ENCODE results near the gene DIPK1C. TPM values are rescaled to one million over a fixed set of nuclear protein-coding genes. Genes with fewer than 3 reads are reported as not detected.
A peak's percentile ranks its signal among the peaks of the same experiment; 100 is the strongest.

Gene DIPK1C
- total and polyA plus RNA-seq, 5 experiments from 2014 or later = 0.11 to 0.58 (median 0.13) TPM; not detected in 2

GRCh38 chr18:74425876-74426275 is 31.2 kb downstream of the DIPK1C start:
- Mint-ChIP-seq H3K27ac (peak overlapping the region in 4 of 10 donors; percentile 46 to 86 (median 52)), H3K36me3 (no peaks in the 10 kb centered on the region), H3K27me3 (no peaks in the 10 kb centered on the region), H3K4me1 (peaks cover 0 to 17% (median 11%) of the 10 kb centered on the region in 4 donors), H3K4me3 (no peak overlapping the region), H3K9me3 (peaks cover 0 to 5% (median 0%) of the 10 kb centered on the region in 9 donors)
- ATAC-seq (no peak), DNase-seq (no peak)
- POLR2A ChIA-PET = no interaction called here

GRCh38 chr18:74425161-74425560 is 31.9 kb downstream of the DIPK1C start:
- peaks cover 0 to 17% (median 11%) of the 10 kb centered on the region in 4 donors for H3K4me1 Mint-ChIP-seq
- no peaks in the 10 kb centered on the region for H3K27me3 Mint-ChIP-seq
- DNase-seq (no peak), ATAC-seq (no peak)
- no peaks in the 10 kb centered on the region for H3K36me3 Mint-ChIP-seq
- POLR2A ChIA-PET = no interaction called here
- peaks cover 0 to 5% (median 0%) of the 10 kb centered on the region in 9 donors for H3K9me3 Mint-ChIP-seq
- H3K27ac Mint-ChIP-seq = peak overlapping the region in 4 of 10 donors; percentile 23 to 59 (median 53)
- no peak overlapping the region for H3K4me3 Mint-ChIP-seq

DNA sequence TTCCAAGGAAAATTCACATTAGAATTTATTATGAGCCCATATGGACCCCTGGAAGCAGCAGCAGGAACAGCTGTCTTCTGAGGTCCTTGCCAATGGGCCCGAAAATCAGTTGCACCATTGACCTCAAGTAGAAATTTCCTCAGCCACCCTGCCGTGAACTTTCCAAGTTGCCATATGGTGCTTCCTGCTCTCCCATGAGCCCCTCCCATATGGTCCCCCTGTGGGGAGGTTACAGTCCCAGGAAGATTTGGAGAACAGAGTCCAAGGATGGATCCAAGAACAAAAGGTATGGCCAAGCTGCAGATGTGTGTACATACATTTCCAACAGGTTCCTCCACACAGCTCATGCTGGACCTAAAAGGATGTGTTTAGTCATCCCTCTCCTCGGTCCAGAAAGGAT is 34.6 kb downstream of the DIPK1C start:
- no peak overlapping the region for H3K4me3 Mint-ChIP-seq

DNA sequence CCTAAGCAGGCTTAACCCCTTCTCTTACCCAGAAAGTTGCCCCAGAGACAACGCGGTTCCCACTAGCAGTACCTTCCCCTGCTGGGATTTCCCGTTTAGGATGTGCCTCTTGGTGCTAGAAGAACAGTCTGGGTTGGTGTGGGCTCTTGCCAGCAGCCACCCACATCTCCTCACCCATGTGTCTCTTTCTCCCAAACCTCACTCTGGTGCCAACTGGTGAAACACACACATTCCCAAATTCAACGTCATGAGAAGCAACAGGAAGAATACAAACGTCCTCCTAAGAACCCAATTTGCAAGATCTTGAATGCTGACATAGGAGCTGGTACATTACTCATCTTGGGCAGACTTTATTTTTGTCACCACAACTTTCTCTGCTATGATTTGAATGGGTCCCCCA is 36.2 kb downstream of the DIPK1C start:
- Mint-ChIP-seq H3K4me1 (peaks cover 0 to 12% (median 6%) of the 10 kb centered on the region in 4 donors), H3K27ac (peak overlapping the region in 1 of 10 donors; percentile 22), H3K27me3 (no peaks in the 10 kb centered on the region), H3K36me3 (no peaks in the 10 kb centered on the region), H3K4me3 (no peak overlapping the region), H3K9me3 (peaks cover 0 to 4% (median 0%) of the 10 kb centered on the region in 9 donors)
- POLR2A ChIA-PET = no interaction called here
- ATAC-seq (no peak), DNase-seq (no peak)

More for the DNA sequence above, 34.6 kb downstream of the DIPK1C start:
- Mint-ChIP-seq H3K4me1 (peaks cover 0 to 20% (median 7%) of the 10 kb centered on the region in 4 donors), H3K9me3 (peaks cover 0 to 5% (median 0%) of the 10 kb centered on the region in 9 donors), H3K36me3 (no peaks in the 10 kb centered on the region), H3K27ac (peak overlapping the region in 1 of 10 donors; percentile 40), H3K27me3 (no peaks in the 10 kb centered on the region)
- no peak for DNase-seq
- ATAC-seq = no peak
- POLR2A ChIA-PET = interaction anchor here (0.6 kb wide), 1 partner anchor 138 kb away, joined by 5 read pairs; no protein-coding TSS in a partner anchor

GRCh38 chr18:74420481-74420880 is 36.6 kb downstream of the DIPK1C start:
- Mint-ChIP-seq H3K4me1 (peaks cover 0 to 12% (median 6%) of the 10 kb centered on the region in 4 donors), H3K27ac (peak overlapping the region in 1 of 10 donors; percentile 22), H3K4me3 (no peak overlapping the region), H3K9me3 (peaks cover 0 to 4% (median 0%) of the 10 kb centered on the region in 9 donors), H3K27me3 (no peaks in the 10 kb centered on the region), H3K36me3 (no peaks in the 10 kb centered on the region)
- ATAC-seq (no peak), DNase-seq (no peak)
- POLR2A ChIA-PET = no interaction called here

DNA sequence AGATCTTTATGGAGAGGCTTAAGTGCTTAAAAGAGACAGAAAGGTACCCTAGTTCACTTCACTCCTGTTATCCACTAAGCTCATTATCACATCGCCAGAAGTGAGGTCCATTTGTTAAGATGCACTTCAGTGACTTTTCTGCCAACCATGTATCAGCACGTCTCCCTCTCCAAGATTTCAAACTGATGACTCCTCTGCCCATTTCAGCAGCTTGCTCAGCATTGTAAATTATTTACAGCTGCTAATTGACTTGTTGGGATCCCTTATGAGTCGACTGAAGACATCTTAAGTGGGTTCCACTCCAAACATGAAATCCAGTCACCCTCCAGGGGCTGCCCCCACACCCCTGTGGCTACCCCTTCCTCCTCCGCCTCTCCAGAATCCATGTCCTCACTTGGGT is 37.3 kb downstream of the DIPK1C start:
- POLR2A ChIA-PET = no interaction called here
- H3K27me3 Mint-ChIP-seq = no peaks in the 10 kb centered on the region
- ATAC-seq (no peak), DNase-seq (no peak)
- H3K36me3 Mint-ChIP-seq = no peaks in the 10 kb centered on the region
- H3K27ac Mint-ChIP-seq = peak overlapping the region in 1 of 10 donors; percentile 5
- H3K9me3 Mint-ChIP-seq = peaks cover 0 to 4% (median 0%) of the 10 kb centered on the region in 9 donors
- H3K4me3 Mint-ChIP-seq = no peak overlapping the region
- peaks cover 0 to 12% (median 6%) of the 10 kb centered on the region in 4 donors for H3K4me1 Mint-ChIP-seq

GRCh38 chr18:74418023-74418422 is 39.1 kb downstream of the DIPK1C start:
- DNase-seq (no peak), ATAC-seq (no peak)
- Mint-ChIP-seq H3K36me3 (no peaks in the 10 kb centered on the region), H3K9me3 (no peaks in the 10 kb centered on the region), H3K4me1 (peaks cover 0 to 7% (median 0%) of the 10 kb centered on the region in 4 donors), H3K4me3 (no peak overlapping the region), H3K27ac (no peak overlapping the region), H3K27me3 (no peaks in the 10 kb centered on the region)
- POLR2A ChIA-PET = interaction anchor here (0.9 kb wide), 1 partner anchor 44 kb away, joined by 3 read pairs; no protein-coding TSS in a partner anchor

- ATAC-seq = no peak
- Mint-ChIP-seq H3K27ac (no peak overlapping the region), H3K36me3 (no peaks in the 10 kb centered on the region), H3K27me3 (peaks cover 0 to 2% (median 0%) of the 10 kb centered on the region in 5 donors), H3K9me3 (no peaks in the 10 kb centered on the region), H3K4me3 (no peak overlapping the region), H3K4me1 (peaks cover 0 to 12% (median 5%) of the 10 kb centered on the region in 4 donors)
- DNase-seq = no peak
- POLR2A ChIA-PET = no interaction called here
These were observed 41.0 kb downstream of the DIPK1C start for GRCh38 chr18:74416124-74416523.

DNA sequence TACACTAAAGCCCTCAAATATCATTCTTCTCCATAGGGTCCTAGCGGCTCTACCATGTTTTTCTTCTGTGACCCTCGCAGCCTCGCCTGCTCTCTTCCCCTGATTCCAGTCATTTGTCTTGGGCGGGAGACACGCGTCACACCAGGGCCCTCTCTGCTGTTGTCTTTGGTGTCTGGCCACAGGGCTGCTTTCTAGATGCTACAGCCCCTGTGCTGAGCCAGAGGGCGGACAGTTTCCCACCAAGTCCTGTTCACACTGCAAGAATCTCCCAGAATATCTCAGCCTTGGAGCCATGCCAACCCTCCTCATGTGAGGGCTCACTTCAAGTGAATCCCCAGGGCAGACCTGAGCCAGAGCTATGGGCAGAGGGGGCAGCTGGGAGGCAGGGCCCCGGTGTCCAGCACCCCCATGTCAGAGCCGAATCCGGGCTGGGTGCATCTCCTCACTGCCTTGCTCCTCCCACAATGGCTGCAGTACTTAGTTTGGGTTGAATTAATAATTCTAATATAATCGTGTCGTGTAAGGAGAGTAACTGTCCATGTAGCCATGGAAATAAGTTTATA is 42.1 kb downstream of the DIPK1C start:
- Mint-ChIP-seq H3K27ac (peak overlapping the region in 3 of 10 donors; percentile 16 to 55 (median 17)), H3K4me3 (no peak overlapping the region), H3K36me3 (no peaks in the 10 kb centered on the region), H3K4me1 (peaks cover 7 to 17% (median 15%) of the 10 kb centered on the region in 4 donors), H3K9me3 (no peaks in the 10 kb centered on the region), H3K27me3 (peaks cover 0 to 2% (median 0%) of the 10 kb centered on the region in 5 donors)
- DNase-seq = no peak
- no peak for ATAC-seq
- POLR2A ChIA-PET = no interaction called here

DNA sequence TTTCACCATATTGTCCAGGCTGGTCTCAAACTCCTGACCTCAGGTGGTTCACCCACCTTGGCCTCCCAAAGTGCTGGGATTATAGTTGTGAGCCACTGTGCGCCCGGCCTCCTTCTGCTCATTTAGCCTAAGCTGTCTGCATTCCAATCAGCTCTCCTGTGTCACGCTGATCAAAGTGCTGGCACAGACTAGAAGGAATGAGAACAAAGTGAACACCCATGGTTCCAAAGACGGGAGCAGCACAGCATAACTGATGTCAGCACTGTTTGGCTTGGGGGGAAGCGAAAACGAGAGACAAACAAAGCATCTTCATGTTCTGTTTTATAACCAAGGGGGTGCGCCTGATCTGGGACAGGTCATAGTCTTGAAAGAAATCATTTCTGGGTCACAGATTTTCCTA is 43.3 kb downstream of the DIPK1C start:
- no peaks in the 10 kb centered on the region for H3K36me3 Mint-ChIP-seq
- peaks cover 10 to 22% (median 16%) of the 10 kb centered on the region in 4 donors for H3K4me1 Mint-ChIP-seq
- H3K9me3 Mint-ChIP-seq = no peaks in the 10 kb centered on the region
- no peak for ATAC-seq
- POLR2A ChIA-PET = no interaction called here
- no peak overlapping the region for H3K4me3 Mint-ChIP-seq
- H3K27ac Mint-ChIP-seq = peak overlapping the region in 3 of 10 donors; percentile 46 to 64 (median 56)
- DNase-seq = no peak
- peaks cover 0 to 2% (median 0%) of the 10 kb centered on the region in 5 donors for H3K27me3 Mint-ChIP-seq

DNA sequence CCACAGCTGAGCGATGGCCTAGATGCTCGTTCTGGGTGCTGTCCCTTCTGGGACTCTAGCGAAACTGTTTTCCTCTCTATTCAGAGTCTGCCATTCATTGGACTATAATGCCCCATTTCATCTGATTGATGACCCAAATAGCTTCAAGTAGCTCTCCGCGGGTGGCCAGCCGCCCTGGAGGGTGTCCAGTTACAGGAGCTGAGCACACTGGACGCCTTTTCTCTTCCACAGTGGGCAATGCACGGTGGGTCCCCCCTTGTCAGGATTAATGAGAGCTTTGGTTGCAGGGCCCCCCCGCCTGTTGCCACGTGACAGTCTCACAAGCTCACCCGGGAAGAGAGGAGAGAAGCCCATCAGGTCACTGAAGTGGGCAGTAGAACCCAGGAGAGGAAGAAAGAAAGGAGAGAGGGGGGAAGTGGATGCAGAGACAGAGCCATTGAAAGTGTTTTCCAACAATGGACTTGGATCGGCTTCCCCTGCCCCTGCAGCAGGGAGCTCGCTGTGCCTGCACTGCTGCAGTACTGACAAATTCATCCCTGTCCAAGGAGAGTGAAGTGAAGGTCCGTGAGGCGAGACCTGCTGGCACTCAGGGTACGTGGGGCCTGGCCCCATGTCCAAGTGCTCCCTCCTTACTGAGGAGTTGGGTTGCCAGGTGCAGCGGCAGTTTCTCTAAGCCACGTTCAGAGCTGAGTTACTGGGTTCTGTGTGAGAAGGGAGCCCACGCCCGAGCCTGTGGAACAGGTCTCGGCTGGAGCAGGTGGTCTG is 44.8 kb downstream of the DIPK1C start:
- POLR2A ChIA-PET = no interaction called here
- Mint-ChIP-seq H3K4me1 (peaks cover 25 to 35% (median 28%) of the 10 kb centered on the region in 4 donors), H3K9me3 (no peaks in the 10 kb centered on the region), H3K4me3 (no peak overlapping the region), H3K27me3 (peaks cover 0 to 2% (median 0%) of the 10 kb centered on the region in 5 donors), H3K36me3 (no peaks in the 10 kb centered on the region), H3K27ac (peak overlapping the region in 4 of 10 donors; percentile 14 to 57 (median 46))
- ATAC-seq (no peak), DNase-seq (no peak)

DNA sequence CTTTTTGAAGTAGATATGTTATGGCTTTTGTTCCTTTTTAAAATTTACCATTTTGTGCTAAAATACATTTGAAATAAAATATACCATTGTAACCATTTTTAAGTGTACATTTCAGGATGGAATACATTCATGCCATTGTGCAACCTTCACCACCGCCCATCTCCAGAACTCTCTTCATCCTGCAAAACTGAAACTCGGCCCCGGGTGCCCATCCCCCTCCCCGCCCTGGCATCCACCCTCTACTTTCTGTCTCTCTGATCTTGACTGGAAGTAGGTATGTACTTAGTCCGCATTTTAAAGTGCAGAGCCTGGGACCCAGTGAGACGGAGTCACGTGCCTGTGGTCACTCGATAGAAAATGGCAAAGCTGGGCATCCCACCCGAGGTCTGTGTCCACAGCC is 45.6 kb downstream of the DIPK1C start:
- H3K4me3 Mint-ChIP-seq = peak overlapping the region in 2 of 10 donors; percentile 44 to 47
- no peaks in the 10 kb centered on the region for H3K36me3 Mint-ChIP-seq
- H3K9me3 Mint-ChIP-seq = no peaks in the 10 kb centered on the region
- peaks cover 0 to 2% (median 0%) of the 10 kb centered on the region in 5 donors for H3K27me3 Mint-ChIP-seq
- H3K27ac Mint-ChIP-seq = peak overlapping the region in 6 of 10 donors; percentile 27 to 79 (median 45)
- no peak for ATAC-seq
- POLR2A ChIA-PET = interaction anchor here (1.3 kb wide), 1 partner anchor 73 kb away, joined by 3 read pairs; no protein-coding TSS in a partner anchor
- DNase-seq = no peak
- H3K4me1 Mint-ChIP-seq = peaks cover 24 to 35% (median 29%) of the 10 kb centered on the region in 4 donors

Data from naive thymus-derived CD8-positive, alpha-beta T cell (primary cell).